Calu3 (cell line): Measurements from ENCODE around the gene SLC9A7. TPM values are rescaled to one million over a fixed set of nuclear protein-coding genes. Genes with fewer than 3 reads are reported as not detected.

Experiments used
- BruUV-seq: library from RNA; stranded (reverse); fragments of 400-500 nt; replicated peaks from 2 replicates; lab custom pipeline; 2021; lab: Mats Ljungman, UMichigan
- CTCF ChIA-PET: fragments of 300-600 bp; sonication (Branson Sonifier 250); formaldehyde crosslinking; loops from one replicate; lab custom pipeline; 2022; ENCODE audit warnings: antibody characterized with exemption; lab: Charles Lee
- DNase-seq: peaks from one replicate; pipeline ENCODE4 v3.0.0; 2022
- H3K27ac Mint-ChIP-seq: one replicate; pipeline ENCODE4 v1.8.0; 2022; ENCODE audit warnings: mixed read lengths; ENCODE audit not compliant: unreplicated experiment
- H3K27me3 Mint-ChIP-seq: one replicate; pipeline ENCODE4 v1.8.0; 2022; ENCODE audit warnings: mixed read lengths; ENCODE audit not compliant: unreplicated experiment
- H3K36me3 Mint-ChIP-seq: one replicate; pipeline ENCODE4 v1.8.0; 2022; ENCODE audit warnings: mild to moderate bottlenecking, moderate library complexity, mixed read lengths; ENCODE audit not compliant: insufficient read depth, unreplicated experiment
- H3K4me1 Mint-ChIP-seq: one replicate; pipeline ENCODE4 v1.8.0; 2022; ENCODE audit warnings: mild to moderate bottlenecking, low read depth, mixed read lengths; ENCODE audit not compliant: unreplicated experiment
- H3K4me3 Mint-ChIP-seq: one replicate; pipeline ENCODE4 v1.8.0; 2022; ENCODE audit warnings: mild to moderate bottlenecking, low read depth, moderate library complexity, mixed read lengths; ENCODE audit not compliant: unreplicated experiment
- H3K9me3 Mint-ChIP-seq: one replicate; pipeline ENCODE4 v1.8.0; 2022; ENCODE audit warnings: low read depth, mixed read lengths; ENCODE audit not compliant: unreplicated experiment
- intact Hi-C: fragments of 100-400 bp; cut with micrococcal nuclease; formaldehyde crosslinking; loops from one replicate; pipeline ENCODE4 v1.10.0; 2022; ENCODE audit not compliant: unreplicated experiment
- total RNA-seq: library from RNA; stranded (reverse); gene quantifications from 2 replicates; pipeline ENCODE4 v1.2.3, GENCODE V29; 2022
- TF ChIP-seq, protein P1 (sequence below): fragments of 200-600 bp; IDR thresholded peaks from one replicate; pipeline ENCODE4 v1.8.0; 2022; ENCODE audit warnings: antibody characterized with exemption; ENCODE audit not compliant: unreplicated experiment

Gene SLC9A7
- total RNA-seq, 1 experiment from 2014 or later = 83.3 TPM

DNA sequence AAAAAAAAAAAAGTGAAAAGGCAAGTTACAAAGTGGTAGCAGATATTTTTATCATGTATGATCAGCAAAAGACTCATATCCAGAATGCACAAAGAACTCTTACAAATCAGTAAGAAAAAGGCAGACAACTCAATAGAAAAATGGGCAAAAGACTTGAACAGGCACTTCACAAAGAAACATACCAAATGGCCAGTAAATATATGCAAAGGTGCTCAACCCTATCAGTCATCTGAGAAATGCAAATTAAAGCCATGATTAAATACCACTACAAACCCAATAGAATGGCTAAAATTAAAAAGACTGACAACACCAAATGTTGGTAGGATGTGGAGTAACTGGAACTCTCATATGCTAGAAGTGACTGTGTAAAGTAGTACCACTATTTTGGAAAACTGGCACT is 140.0 kb downstream of the SLC9A7 start:
- no TSS peak for BruUV-seq
- no peaks in the 10 kb centered on the region for H3K27me3 Mint-ChIP-seq
- no peak for DNase-seq
- no peak overlapping the region for H3K4me3 Mint-ChIP-seq
- H3K27ac Mint-ChIP-seq = no peak overlapping the region
- no peaks in the 10 kb centered on the region for H3K9me3 Mint-ChIP-seq
- no peaks in the 10 kb centered on the region for H3K4me1 Mint-ChIP-seq
- CTCF ChIA-PET = no interaction called here
- intact Hi-C loops = no loop called here
- TF ChIP-seq, protein P1, sequence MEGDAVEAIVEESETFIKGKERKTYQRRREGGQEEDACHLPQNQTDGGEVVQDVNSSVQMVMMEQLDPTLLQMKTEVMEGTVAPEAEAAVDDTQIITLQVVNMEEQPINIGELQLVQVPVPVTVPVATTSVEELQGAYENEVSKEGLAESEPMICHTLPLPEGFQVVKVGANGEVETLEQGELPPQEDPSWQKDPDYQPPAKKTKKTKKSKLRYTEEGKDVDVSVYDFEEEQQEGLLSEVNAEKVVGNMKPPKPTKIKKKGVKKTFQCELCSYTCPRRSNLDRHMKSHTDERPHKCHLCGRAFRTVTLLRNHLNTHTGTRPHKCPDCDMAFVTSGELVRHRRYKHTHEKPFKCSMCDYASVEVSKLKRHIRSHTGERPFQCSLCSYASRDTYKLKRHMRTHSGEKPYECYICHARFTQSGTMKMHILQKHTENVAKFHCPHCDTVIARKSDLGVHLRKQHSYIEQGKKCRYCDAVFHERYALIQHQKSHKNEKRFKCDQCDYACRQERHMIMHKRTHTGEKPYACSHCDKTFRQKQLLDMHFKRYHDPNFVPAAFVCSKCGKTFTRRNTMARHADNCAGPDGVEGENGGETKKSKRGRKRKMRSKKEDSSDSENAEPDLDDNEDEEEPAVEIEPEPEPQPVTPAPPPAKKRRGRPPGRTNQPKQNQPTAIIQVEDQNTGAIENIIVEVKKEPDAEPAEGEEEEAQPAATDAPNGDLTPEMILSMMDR = no peak
- H3K36me3 Mint-ChIP-seq = peaks cover 31% of the 10 kb centered on the region

DNA sequence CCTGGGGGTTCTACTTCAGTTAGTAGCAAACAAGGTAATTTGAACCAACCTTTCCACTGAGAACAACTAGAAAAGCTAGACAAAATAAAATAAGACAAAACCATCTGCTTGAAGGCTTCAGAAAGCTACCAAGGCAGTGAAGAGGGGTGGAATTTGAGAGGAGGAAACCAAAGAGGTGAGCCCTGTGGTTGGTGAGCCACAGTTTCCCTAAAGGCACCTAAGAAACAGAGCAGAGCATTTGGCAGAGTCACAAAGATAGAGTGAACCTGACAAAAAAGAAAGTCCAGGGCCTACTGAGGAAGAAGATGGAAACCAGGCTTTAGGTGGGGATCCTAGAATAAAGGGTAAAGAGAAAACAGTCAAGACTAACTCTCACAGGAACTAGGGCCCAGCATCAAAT is 141.0 kb downstream of the SLC9A7 start:
- TF ChIP-seq, protein P1 = no peak
- Mint-ChIP-seq H3K4me1 (no peaks in the 10 kb centered on the region), H3K4me3 (no peak overlapping the region), H3K27me3 (no peaks in the 10 kb centered on the region), H3K36me3 (peaks cover 34% of the 10 kb centered on the region), H3K9me3 (no peaks in the 10 kb centered on the region), H3K27ac (no peak overlapping the region)
- intact Hi-C loops = no loop called here
- no peak for DNase-seq
- BruUV-seq = no TSS peak
- CTCF ChIA-PET = no interaction called here

DNA sequence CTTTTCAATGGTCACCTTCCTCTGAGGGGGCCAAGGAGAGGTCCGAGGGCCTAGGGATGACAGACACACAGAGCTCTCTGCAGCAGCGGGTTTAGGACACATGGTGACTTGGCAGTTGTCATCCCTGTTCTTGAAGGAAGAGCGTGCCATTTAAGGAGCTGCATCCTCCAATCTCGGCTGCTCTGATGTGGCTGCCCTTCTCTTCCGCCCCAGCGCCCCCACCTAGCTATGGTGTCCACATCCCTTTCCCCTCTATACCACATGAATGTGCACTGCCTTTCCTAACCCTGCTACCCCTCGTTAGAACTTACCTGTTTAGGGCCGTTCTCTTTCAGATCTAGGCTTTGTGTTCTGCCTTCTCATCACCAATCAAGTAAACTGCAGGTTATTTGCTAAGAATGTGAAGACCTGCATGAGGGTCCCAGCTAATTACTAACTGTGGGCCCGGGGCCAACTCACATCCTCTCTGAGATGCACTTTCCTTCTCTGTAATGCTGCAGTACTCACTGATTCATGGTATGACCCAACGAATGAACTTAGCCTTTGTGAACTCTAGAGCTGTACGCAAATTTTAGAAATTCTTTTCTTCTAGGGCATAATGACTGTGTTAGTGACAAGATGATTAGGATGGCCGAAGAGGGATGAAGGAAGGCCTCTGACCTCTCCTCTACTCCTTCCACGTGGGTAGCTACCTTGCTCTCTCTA is 147.1 kb downstream of the SLC9A7 start:
- BruUV-seq = no TSS peak
- Mint-ChIP-seq H3K4me3 (no peak overlapping the region), H3K27ac (no peak overlapping the region), H3K36me3 (peaks cover 26% of the 10 kb centered on the region), H3K4me1 (no peaks in the 10 kb centered on the region), H3K9me3 (no peaks in the 10 kb centered on the region), H3K27me3 (no peaks in the 10 kb centered on the region)
- TF ChIP-seq, protein P1 = no peak
- intact Hi-C loops = no loop called here
- no peak for DNase-seq
- CTCF ChIA-PET = no interaction called here

DNA sequence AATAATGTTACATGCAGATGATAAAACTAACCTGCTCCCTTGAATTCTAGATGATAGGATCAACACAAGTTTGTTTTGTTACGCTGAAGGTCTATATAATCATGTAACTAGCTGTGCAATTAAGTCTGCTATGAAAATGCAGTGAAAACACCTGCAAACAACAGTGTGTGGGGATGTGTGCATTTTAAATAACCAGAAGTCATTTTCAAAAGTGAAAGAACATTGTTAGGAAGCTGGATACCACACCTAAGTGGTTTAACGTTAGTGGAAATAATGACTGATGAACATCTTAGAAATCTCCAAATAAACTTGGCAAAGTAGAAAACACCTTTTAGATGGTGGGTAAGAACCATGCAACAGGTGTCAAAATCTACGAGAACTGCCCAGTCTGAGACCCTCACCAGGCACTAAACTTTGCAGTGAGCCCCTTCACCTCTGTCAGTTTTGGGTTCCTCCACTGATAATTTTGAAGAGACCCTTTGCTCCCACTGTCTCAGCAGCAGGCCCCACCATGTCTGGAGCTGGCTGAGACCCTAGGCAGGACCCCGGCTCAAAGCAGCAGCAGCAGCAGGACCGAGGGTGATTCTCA is 148.8 kb downstream of the SLC9A7 start:
- CTCF ChIA-PET = no interaction called here
- intact Hi-C loops = no loop called here
- BruUV-seq = no TSS peak
- Mint-ChIP-seq H3K36me3 (peaks cover 24% of the 10 kb centered on the region), H3K27ac (no peak overlapping the region), H3K4me3 (no peak overlapping the region), H3K9me3 (no peaks in the 10 kb centered on the region), H3K27me3 (no peaks in the 10 kb centered on the region), H3K4me1 (no peaks in the 10 kb centered on the region)
- DNase-seq = no peak
- TF ChIP-seq, protein P1 = no peak
